ENCODE results near the gene JAK1. TPM values are rescaled to one million over a fixed set of nuclear protein-coding genes. Genes with fewer than 3 reads are reported as not detected.
"Not testable (repeated sequence)": the region's sequence is repeated elsewhere in the genome, so short reads cannot be mapped to it uniquely, and the experiment has no call there.

Gene JAK1
- total RNA-seq, 1 experiment from 2014 or later: 27.8 TPM

DNA sequence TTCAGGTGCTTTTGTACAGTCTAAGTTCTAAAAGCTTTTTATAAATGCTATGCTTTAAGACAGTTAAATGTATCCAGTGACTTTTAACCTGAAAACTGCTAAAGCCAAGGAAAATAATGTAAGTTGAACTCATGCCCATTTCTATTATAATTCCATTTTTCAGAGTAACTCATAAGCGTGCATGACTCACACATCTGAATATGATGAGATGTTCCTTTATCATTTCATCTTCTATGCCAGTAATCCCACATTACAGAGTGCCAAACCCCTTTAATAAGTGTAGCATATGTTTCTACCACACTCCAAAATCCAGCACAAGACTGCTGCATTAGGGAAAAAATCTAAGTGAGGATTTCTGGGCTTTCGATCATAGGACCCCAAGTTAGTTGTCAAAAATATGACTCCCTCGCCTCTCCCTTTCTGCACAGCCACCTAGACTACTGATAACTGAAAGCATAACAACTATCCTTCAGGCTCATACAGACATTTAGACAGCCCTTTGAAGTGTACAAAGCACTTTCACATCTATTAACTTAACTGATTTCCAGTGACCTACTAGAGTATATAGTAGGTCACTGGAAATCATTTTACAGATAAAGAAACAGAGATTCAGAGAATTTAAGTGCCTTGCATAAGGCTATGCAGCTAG, 45.3 kb downstream of the JAK1 start (continued):
- TF ChIP-seq SMAD4 (CRISPR knock-in tag; IDR thresholded peaks at IDR 0.05): no peak
- no peak for TF ChIP-seq ZNF671 (CRISPR knock-in tag; IDR thresholded peaks at IDR 0.05)
- no peak for TF ChIP-seq IRF2 (CRISPR knock-in tag; IDR thresholded peaks at IDR 0.05; ENCODE audit: borderline replicate concordance, low read depth)
- no peak for TF ChIP-seq MAX (CRISPR knock-in tag; IDR thresholded peaks at IDR 0.05)
- no peak for TF ChIP-seq SMAD3 (CRISPR knock-in tag; IDR thresholded peaks at IDR 0.05; ENCODE audit: borderline replicate concordance)
- no peak for TF ChIP-seq ERG (CRISPR knock-in tag; IDR thresholded peaks at IDR 0.05)

DNA sequence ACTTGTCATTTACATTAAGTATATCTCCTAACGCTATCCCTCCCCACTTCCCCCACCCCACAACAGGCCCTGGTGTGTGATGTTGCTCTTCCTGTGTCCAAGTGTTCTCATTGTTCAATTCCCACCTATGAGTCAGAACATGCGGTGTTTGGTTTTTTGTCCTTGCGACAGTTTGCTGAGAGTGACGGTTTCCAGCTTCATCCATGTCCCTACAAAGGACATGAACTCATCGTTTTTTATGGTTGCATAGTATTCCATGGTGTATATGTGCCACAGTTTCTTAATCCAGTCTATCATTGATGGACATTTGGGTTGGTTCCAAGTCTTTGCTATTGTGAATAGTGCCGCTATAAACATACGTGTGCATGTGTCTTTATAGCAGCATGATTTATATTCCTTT, 47.2 kb downstream of the JAK1 start:
- H3K4me3 Mint-ChIP-seq; H3K27ac Mint-ChIP-seq; H3K9me3 Mint-ChIP-seq; H3K36me3 Mint-ChIP-seq; CTCF ChIA-PET; H3K27me3 Mint-ChIP-seq (ENCODE audit: low read depth); POLR2A ChIA-PET; DNase-seq (ENCODE audit: low spot score); ATAC-seq: not testable (repeated sequence)
- H3K4me1 Mint-ChIP-seq: peaks cover 28% of the 10 kb centered on the region

- DNase-seq (ENCODE audit: low spot score) (no peak), ATAC-seq (no peak)
- Mint-ChIP-seq H3K4me1 (peaks cover 24% of the 10 kb centered on the region), H3K27ac (no peak overlapping the region), H3K36me3 (no peaks in the 10 kb centered on the region), H3K27me3 (ENCODE audit: low read depth) (no peaks in the 10 kb centered on the region), H3K9me3 (no peaks in the 10 kb centered on the region), H3K4me3 (no peak overlapping the region)
- POLR2A ChIA-PET: no interaction called here
- TF ChIP-seq NR3C1 (CRISPR knock-in tag; conservative IDR thresholded peaks at IDR 0.05; ENCODE audit: low read depth): no peak
- no peak for TF ChIP-seq NFATC4 (CRISPR knock-in tag; IDR thresholded peaks at IDR 0.05)
- no peak for TF ChIP-seq ZNF121 (CRISPR knock-in tag; IDR thresholded peaks at IDR 0.05)
- no peak for TF ChIP-seq GABPB1 (CRISPR knock-in tag; IDR thresholded peaks at IDR 0.05)
- no peak for TF ChIP-seq PRRX2 (CRISPR knock-in tag; IDR thresholded peaks at IDR 0.05)
- TF ChIP-seq AFF4 (CRISPR knock-in tag; IDR thresholded peaks at IDR 0.05; ENCODE audit: borderline replicate concordance): no peak
- TF ChIP-seq NFYB (CRISPR knock-in tag; conservative IDR thresholded peaks at IDR 0.05; ENCODE audit: low read depth): no peak
- TF ChIP-seq, protein P1, sequence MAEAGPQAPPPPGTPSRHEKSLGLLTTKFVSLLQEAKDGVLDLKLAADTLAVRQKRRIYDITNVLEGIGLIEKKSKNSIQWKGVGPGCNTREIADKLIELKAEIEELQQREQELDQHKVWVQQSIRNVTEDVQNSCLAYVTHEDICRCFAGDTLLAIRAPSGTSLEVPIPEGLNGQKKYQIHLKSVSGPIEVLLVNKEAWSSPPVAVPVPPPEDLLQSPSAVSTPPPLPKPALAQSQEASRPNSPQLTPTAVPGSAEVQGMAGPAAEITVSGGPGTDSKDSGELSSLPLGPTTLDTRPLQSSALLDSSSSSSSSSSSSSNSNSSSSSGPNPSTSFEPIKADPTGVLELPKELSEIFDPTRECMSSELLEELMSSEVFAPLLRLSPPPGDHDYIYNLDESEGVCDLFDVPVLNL (CRISPR knock-in tag; IDR thresholded peaks at IDR 0.05; ENCODE audit: borderline replicate concordance, low read depth): no peak
- TF ChIP-seq MYBL2 (CRISPR knock-in tag; IDR thresholded peaks at IDR 0.05): no peak
- no peak for TF ChIP-seq TEAD4 (CRISPR knock-in tag; IDR thresholded peaks at IDR 0.05)
- no peak for TF ChIP-seq ZNF219 (CRISPR knock-in tag; IDR thresholded peaks at IDR 0.05; ENCODE audit: borderline replicate concordance)
- TF ChIP-seq IRF2 (CRISPR knock-in tag; IDR thresholded peaks at IDR 0.05; ENCODE audit: borderline replicate concordance, low read depth): no peak
- no peak for TF ChIP-seq ARID4B (CRISPR knock-in tag; IDR thresholded peaks at IDR 0.05; ENCODE audit: borderline replicate concordance)
- no peak for TF ChIP-seq GTF2I (CRISPR knock-in tag; conservative IDR thresholded peaks at IDR 0.05)
- no peak for TF ChIP-seq SOX15 (CRISPR knock-in tag; IDR thresholded peaks at IDR 0.05)
- CTCF ChIA-PET: interaction anchor here (0.6 kb wide), 1 partner anchor 94 kb away, joined by 4 read pairs; no protein-coding TSS in a partner anchor
Observed at GRCh38 chr1:64917907-64918306, 48.4 kb downstream of the JAK1 start.

Data from WTC11 (cell line).